ENCODE data around the gene GPR25.

GPR25 gene

GRCh38 chr1:200877010-200877409 is 4.2 kb downstream of the GPR25 start:
- DNase-seq (ENCODE audit: low spot score in 2 of 2) (no peak), ATAC-seq (replicated peaks; ENCODE audit: extremely low read depth, poor library complexity, severe bottlenecking) (no peak)
- Mint-ChIP-seq H3K4me3 (no peak overlapping the region), H3K4me1 (peaks cover 19% of the 10 kb centered on the region), H3K27ac (ENCODE audit: low read depth) (no peak overlapping the region), H3K9me3 (no peaks in the 10 kb centered on the region), H3K36me3 (ENCODE audit: insufficient read depth) (no peaks in the 10 kb centered on the region), H3K27me3 (peaks cover 27% of the 10 kb centered on the region)

- peaks cover 17% of the 10 kb centered on the region for H3K4me1 Mint-ChIP-seq
- DNase-seq (ENCODE audit: low spot score in 2 of 2), result peak; percentile 9 to 13
Observed at GRCh38 chr1:200877839-200878551, 5.2 kb downstream of the GPR25 start.

GRCh38 chr1:200880212-200880611 is 7.4 kb downstream of the GPR25 start:
- Mint-ChIP-seq H3K4me3 (no peak overlapping the region), H3K36me3 (ENCODE audit: insufficient read depth) (no peaks in the 10 kb centered on the region), H3K4me1 (peaks cover 7% of the 10 kb centered on the region), H3K27ac (ENCODE audit: low read depth) (no peak overlapping the region), H3K27me3 (peaks cover 11% of the 10 kb centered on the region), H3K9me3 (no peaks in the 10 kb centered on the region)
- ATAC-seq (replicated peaks; ENCODE audit: extremely low read depth, poor library complexity, severe bottlenecking), result no peak
- DNase-seq (ENCODE audit: low spot score in 2 of 2), result peak in 1 of 2 donors; percentile 7

More at GRCh38 chr1:200877839-200878551, 5.2 kb downstream of the GPR25 start:
- Mint-ChIP-seq H3K9me3 (no peaks in the 10 kb centered on the region), H3K27ac (ENCODE audit: low read depth) (peak overlapping the region; percentile 64), H3K36me3 (ENCODE audit: insufficient read depth) (no peaks in the 10 kb centered on the region), H3K4me3 (no peak overlapping the region), H3K27me3 (peaks cover 27% of the 10 kb centered on the region)
- ATAC-seq (replicated peaks; ENCODE audit: extremely low read depth, poor library complexity, severe bottlenecking), result peak; percentile 70

- Mint-ChIP-seq H3K36me3 (ENCODE audit: insufficient read depth) (peaks cover under 1% of the 10 kb centered on the region), H3K4me3 (no peak overlapping the region), H3K9me3 (no peaks in the 10 kb centered on the region), H3K27me3 (no peaks in the 10 kb centered on the region), H3K27ac (ENCODE audit: low read depth) (no peak overlapping the region), H3K4me1 (peaks cover 30% of the 10 kb centered on the region)
- no peak for ATAC-seq (replicated peaks; ENCODE audit: extremely low read depth, poor library complexity, severe bottlenecking)
- no peak for DNase-seq (ENCODE audit: low spot score in 2 of 2)
Observed at GRCh38 chr1:200883118-200883517, 10.3 kb downstream of the GPR25 start.

GRCh38 chr1:200885623-200886402 is 13.0 kb downstream of the GPR25 start:
- H3K27ac Mint-ChIP-seq (ENCODE audit: low read depth), result no peak overlapping the region
- peaks cover 51% of the 10 kb centered on the region for H3K4me1 Mint-ChIP-seq
- no peak overlapping the region for H3K4me3 Mint-ChIP-seq
- ATAC-seq (replicated peaks; ENCODE audit: extremely low read depth, poor library complexity, severe bottlenecking), result no peak
- DNase-seq (ENCODE audit: low spot score in 2 of 2), result no peak
- H3K9me3 Mint-ChIP-seq, result no peaks in the 10 kb centered on the region
- H3K27me3 Mint-ChIP-seq, result no peaks in the 10 kb centered on the region
- H3K36me3 Mint-ChIP-seq (ENCODE audit: insufficient read depth), result peaks cover 8% of the 10 kb centered on the region

- H3K27ac Mint-ChIP-seq (ENCODE audit: low read depth), result peak overlapping the region; percentile 87
- peaks cover 8% of the 10 kb centered on the region for H3K36me3 Mint-ChIP-seq (ENCODE audit: insufficient read depth)
- no peak for ATAC-seq (replicated peaks; ENCODE audit: extremely low read depth, poor library complexity, severe bottlenecking)
- no peaks in the 10 kb centered on the region for H3K9me3 Mint-ChIP-seq
- peaks cover under 1% of the 10 kb centered on the region for H3K27me3 Mint-ChIP-seq
- H3K4me1 Mint-ChIP-seq, result peaks cover 55% of the 10 kb centered on the region
- no peak for DNase-seq (ENCODE audit: low spot score in 2 of 2)
- no peak overlapping the region for H3K4me3 Mint-ChIP-seq
Observed at GRCh38 chr1:200886594-200886993, 13.8 kb downstream of the GPR25 start.

GRCh38 chr1:200887036-200887435 is 14.3 kb downstream of the GPR25 start:
- Mint-ChIP-seq H3K36me3 (ENCODE audit: insufficient read depth) (peaks cover 8% of the 10 kb centered on the region), H3K9me3 (no peaks in the 10 kb centered on the region), H3K4me3 (no peak overlapping the region), H3K27me3 (peaks cover 4% of the 10 kb centered on the region), H3K27ac (ENCODE audit: low read depth) (peak overlapping the region; percentile 87), H3K4me1 (peaks cover 59% of the 10 kb centered on the region)
- ATAC-seq (replicated peaks; ENCODE audit: extremely low read depth, poor library complexity, severe bottlenecking), result no peak
- no peak for DNase-seq (ENCODE audit: low spot score in 2 of 2)

- Mint-ChIP-seq H3K4me3 (peak overlapping the region; percentile 69), H3K4me1 (peaks cover 61% of the 10 kb centered on the region), H3K27me3 (peaks cover 13% of the 10 kb centered on the region), H3K9me3 (no peaks in the 10 kb centered on the region), H3K27ac (ENCODE audit: low read depth) (peak overlapping the region; percentile 87), H3K36me3 (ENCODE audit: insufficient read depth) (peaks cover 8% of the 10 kb centered on the region)
- ATAC-seq (replicated peaks; ENCODE audit: extremely low read depth, poor library complexity, severe bottlenecking) (peak; percentile 31), DNase-seq (ENCODE audit: low spot score in 2 of 2) (no peak)
Observed at GRCh38 chr1:200887772-200888348, 15.1 kb downstream of the GPR25 start.

- DNase-seq (ENCODE audit: low spot score in 2 of 2), result peak; percentile 46 to 71
- Mint-ChIP-seq H3K36me3 (ENCODE audit: insufficient read depth) (peaks cover 8% of the 10 kb centered on the region), H3K4me1 (peaks cover 61% of the 10 kb centered on the region), H3K4me3 (peak overlapping the region; percentile 69), H3K27ac (ENCODE audit: low read depth) (peak overlapping the region; percentile 87), H3K9me3 (no peaks in the 10 kb centered on the region), H3K27me3 (peaks cover 18% of the 10 kb centered on the region)
- peak; percentile 97 for ATAC-seq (replicated peaks; ENCODE audit: extremely low read depth, poor library complexity, severe bottlenecking)
Observed at GRCh38 chr1:200888349-200888838, 15.6 kb downstream of the GPR25 start.

GRCh38 chr1:200889571-200889970 is 16.8 kb downstream of the GPR25 start:
- Mint-ChIP-seq H3K36me3 (ENCODE audit: insufficient read depth) (peaks cover 8% of the 10 kb centered on the region), H3K4me1 (peaks cover 61% of the 10 kb centered on the region), H3K4me3 (peak overlapping the region; percentile 69), H3K27me3 (peaks cover 30% of the 10 kb centered on the region), H3K9me3 (no peaks in the 10 kb centered on the region), H3K27ac (ENCODE audit: low read depth) (peak overlapping the region; percentile 87)
- ATAC-seq (replicated peaks; ENCODE audit: extremely low read depth, poor library complexity, severe bottlenecking) (no peak), DNase-seq (ENCODE audit: low spot score in 2 of 2) (no peak)

GRCh38 chr1:200890027-200890426 is 17.2 kb downstream of the GPR25 start:
- Mint-ChIP-seq H3K4me1 (peaks cover 61% of the 10 kb centered on the region), H3K9me3 (no peaks in the 10 kb centered on the region), H3K27me3 (peaks cover 32% of the 10 kb centered on the region), H3K27ac (ENCODE audit: low read depth) (peak overlapping the region; percentile 87), H3K4me3 (peak overlapping the region; percentile 75), H3K36me3 (ENCODE audit: insufficient read depth) (peaks cover 8% of the 10 kb centered on the region)
- no peak for ATAC-seq (replicated peaks; ENCODE audit: extremely low read depth, poor library complexity, severe bottlenecking)
- no peak for DNase-seq (ENCODE audit: low spot score in 2 of 2)

GRCh38 chr1:200890818-200891773 is 18.3 kb downstream of the GPR25 start:
- ATAC-seq (replicated peaks; ENCODE audit: extremely low read depth, poor library complexity, severe bottlenecking) (no peak), DNase-seq (ENCODE audit: low spot score in 2 of 2) (no peak)
- Mint-ChIP-seq H3K27me3 (peaks cover 32% of the 10 kb centered on the region), H3K4me1 (peaks cover 52% of the 10 kb centered on the region), H3K36me3 (ENCODE audit: insufficient read depth) (peaks cover 8% of the 10 kb centered on the region), H3K27ac (ENCODE audit: low read depth) (no peak overlapping the region), H3K4me3 (peak overlapping the region; percentile 75), H3K9me3 (no peaks in the 10 kb centered on the region)

Data from central memory CD8-positive, alpha-beta T cell (primary cell).